Stimulated activated CD4-positive, alpha-beta T cell treated with anti-CD3 and anti-CD28 coated beads, Interleukin-12 subunit alpha, Interleukin-12 subunit beta, amount 100 ng/mL, for 48 hours (primary cell): ENCODE measurements around the gene CADM2.
"Not testable (repeated sequence)": the region's sequence is repeated elsewhere in the genome, so short reads cannot be mapped to it uniquely, and the experiment has no call there.

Experiments
- DNase-seq, 3 donors: peaks; one replicate each; pipeline ENCODE4 v3.0.0-alpha.2; 2020; ENCODE audit warnings: low read depth in 2 of 3, low spot score in 1 of 3

CADM2 gene

DNA sequence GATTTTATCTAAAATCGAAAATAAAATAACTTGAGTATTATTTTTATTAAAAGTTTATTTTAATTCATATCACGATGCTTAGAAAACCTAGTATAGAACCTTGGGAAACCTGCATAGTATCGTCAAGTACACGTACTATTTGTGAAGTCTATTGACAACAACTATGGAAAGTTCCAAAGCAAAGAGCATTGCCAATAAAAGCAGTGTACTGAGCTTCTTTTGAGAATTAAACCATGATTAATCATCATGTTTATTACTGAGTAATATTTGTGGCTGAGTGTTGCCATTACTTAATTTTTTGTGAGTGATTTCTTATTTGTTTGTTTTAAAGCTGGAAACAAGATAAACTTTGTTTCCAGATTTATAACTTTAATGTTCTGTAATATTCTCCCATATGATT is 674.1 kb downstream of the CADM2 start:
- no peak for DNase-seq

DNA sequence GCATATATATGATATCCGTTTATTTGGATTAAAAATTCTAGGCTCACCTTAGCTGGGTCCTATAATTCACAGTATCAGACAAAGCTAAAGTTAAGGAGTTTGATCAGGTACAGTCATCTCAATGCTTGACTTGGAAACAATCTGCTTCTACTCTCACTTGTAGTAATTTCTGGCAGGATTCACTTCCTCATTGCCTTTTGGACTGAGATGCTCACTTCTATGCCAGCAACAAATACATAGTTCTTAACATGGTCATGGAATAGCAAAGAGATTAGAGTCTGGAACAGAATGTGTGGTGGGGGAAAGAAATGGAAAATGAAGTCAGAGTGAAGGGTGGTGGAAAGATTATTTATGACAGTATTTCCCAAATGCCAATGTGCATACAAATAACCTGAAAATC is 693.6 kb downstream of the CADM2 start:
- DNase-seq = no peak

DNA sequence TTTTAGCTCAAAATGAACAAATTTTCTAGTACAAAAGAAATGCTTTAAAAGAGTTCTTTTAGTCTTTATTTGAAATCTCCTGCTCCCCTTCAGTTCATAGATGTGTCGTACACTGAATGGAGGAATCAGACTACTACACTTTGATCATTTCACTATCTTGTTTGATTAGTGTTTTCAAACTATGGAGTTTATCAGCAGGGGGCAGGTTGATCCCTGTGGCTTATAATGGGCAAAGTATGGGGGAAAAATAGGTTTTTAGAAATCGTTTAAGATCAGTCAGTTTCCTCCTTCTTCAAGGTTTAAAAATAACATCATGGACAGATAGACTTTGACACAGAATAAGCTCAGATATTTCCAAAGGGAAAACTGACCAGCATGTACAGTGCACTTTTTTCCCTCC is 701.7 kb downstream of the CADM2 start:
- no peak for DNase-seq

DNA sequence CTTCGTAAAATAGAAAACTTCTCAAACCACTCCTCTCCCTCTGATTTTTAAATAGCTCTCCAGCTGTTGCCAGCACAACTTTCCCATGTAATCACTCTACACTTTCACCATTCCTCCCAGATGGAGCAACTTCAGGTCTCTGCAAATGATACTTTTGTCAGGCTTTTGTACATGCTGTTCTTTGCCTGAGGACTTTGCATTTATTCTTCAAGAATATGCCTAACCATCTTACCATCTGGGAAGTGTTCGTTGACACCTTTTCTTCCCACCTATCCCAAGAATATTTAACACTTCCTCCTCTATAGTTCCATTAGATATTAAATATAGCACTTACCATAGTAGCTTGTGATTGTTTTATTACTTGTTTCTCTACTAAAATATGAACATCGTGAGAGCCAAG is 703.7 kb downstream of the CADM2 start:
- DNase-seq = no peak

DNA sequence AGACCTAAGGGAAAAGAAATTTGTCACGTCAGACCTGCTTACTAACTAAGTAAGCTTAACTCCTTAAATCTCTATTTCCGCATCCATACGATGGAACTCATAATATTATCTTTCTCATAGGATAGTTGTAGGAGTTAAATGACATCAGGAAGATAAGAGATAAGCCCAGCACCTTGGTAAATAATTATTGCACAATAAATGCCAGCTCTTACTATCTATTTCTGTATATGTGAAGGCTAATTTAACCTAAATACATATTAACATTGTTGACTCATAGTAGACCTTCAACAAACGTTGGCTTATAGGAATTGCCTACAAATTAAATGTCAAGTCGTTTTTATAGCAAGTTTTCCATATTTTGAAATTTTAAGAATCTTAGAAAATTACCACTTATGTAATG is 709.0 kb downstream of the CADM2 start:
- no peak for DNase-seq

DNA sequence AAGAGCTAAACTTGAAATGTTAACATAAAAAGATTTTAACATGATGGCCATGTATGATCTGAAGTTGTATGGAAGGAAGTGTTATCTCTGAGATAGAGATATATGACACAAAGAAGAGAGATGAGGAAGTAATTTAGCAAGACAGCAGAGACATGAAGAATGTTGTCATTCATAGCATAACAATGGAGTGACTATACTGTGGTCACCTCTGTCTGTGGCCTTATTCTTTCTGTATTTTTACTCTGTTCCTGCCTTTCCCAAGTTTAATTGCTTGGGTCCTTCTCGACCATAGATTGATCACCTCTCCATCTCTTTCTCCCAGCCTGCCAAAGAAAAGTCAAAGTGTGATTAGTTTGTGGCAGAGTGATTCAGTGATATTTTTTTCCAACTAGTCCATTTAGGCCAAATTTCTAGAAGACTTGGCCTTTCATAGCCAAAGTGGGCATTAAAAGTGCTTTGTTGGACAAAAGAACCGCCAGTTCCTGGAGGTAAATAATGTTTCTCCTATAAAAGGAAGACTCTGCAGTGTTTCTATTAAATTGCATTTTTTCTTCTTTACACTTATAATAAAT is 711.9 kb downstream of the CADM2 start:
- no peak for DNase-seq

DNA sequence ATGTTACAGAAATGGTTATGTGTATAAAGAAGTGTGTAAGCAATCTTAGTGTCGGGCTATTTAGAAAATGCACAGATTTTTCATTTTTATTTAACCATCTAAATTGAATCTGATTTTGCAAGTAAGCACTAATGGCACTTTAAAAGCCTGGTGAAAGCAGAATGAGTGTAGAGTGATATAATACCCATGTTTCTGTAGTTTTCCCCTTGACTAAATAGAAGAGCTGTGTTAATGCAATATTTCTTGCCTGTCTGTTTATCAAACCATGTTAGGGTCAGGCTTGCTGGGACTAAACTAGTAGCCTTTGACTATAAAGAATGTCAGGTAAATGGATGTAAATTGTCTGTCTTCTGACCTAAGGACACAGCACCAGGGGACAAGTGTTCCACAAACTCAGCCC is 714.0 kb downstream of the CADM2 start:
- DNase-seq = no peak

DNA sequence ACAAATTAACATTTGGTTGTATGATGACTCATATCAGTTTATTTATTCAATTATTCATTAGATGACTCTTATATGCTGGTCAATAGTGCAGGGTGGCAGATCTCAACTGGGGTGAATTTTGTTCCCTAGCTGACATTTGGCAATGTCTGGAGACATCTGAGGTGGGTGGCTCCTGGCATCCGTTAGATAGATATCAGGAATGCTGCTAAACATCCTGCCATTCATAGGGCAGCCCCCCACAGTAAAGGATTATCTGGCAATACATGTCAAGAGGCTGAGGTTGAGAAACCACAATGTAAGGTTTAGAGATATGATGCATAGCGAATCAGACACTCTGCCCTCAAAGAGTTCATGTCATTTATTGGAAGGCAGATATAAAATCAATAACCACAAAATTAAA is 719.9 kb downstream of the CADM2 start:
- DNase-seq = no peak

DNA sequence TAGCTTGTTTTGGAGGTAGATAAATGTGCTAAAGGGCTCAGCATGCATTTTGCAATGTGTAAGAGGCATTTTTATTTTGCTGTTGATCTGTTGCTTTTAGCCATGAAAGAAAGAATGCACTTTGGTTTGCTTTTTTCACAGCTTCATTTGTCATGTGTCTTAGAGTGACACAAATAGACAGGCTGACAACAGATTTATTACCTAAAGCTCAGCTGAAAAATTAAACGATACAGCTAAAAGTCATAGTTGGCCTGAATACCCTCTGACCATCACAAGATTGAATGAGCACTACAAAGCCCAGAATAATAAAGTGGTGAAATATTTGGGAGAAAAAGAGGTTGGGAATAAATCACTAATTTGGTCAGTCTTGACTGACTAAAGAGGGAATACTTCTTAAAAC is 723.1 kb downstream of the CADM2 start:
- no peak for DNase-seq

DNA sequence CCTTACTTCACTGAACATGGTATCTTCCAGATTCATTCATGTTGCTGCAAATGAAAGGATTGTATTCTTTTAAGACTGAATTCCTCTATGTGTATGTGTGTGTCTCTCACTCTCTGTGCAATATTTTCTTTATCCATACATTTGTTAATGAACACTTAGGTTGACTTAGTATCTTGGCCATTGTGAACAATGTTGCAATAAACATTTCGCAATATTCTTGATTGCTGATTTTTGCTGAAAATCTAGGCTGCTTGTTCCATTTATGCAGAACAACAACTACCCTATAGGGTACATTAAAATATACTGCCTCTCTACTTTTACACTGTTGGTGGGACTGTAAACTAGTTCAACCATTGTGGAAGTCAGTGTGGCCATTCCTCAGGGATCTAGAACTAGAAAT is 732.4 kb downstream of the CADM2 start:
- DNase-seq = no peak

DNA sequence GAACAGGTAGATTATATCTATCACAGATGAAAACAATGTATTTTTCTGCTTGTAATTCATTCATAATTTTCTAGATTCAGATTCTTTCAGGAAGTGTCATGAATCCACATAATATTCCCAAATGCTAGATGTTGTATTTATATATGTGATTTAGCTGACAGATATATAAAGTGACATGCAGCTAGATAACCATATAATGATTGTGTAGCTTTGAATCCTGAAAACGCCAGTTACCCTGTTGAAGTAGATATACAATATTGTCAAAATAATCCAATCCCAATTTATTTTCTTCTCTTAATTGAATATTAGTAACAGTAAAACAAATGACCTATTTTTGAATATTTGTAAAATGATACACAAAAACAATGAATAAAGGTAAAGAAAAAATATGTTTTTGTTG is 738.4 kb downstream of the CADM2 start:
- DNase-seq = no peak

DNA sequence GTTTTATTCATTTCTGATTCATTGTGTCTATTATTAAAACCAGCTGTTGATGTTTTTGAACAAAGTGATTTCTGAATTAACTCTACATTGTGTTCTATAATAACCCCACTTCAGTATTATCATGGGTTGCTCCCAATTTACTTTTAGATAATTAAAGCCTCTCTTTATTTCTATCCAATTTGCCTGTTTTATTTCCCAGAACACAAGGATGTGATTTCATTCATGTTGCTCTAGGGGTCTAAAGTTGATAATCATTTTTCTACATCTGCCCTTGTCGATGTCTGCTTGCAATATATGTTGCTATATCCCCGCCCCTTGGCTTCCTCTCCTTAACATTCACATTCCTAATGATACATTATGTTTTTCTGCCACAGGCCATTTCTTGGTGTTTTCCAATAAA is 747.3 kb downstream of the CADM2 start:
- DNase-seq = no peak

DNA sequence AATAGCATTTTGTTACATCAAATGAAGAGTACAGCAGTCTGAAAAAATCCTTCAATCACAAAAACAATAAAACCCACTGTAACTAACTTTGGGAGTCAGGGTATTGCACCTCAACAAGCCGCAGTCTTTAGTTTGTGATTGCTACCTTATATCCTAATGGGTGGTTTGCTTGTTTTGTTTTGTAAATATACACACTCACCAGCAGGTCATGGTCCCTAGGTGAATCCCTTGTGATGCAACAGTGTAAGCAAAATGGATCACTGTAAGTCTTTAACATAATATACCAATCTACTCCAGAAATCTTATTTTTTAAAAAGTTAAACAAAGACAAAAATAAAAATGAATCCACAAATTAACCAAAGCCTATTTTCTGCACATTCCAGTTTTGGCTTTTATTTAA is 749.5 kb downstream of the CADM2 start:
- not testable (repeated sequence) for DNase-seq

DNA sequence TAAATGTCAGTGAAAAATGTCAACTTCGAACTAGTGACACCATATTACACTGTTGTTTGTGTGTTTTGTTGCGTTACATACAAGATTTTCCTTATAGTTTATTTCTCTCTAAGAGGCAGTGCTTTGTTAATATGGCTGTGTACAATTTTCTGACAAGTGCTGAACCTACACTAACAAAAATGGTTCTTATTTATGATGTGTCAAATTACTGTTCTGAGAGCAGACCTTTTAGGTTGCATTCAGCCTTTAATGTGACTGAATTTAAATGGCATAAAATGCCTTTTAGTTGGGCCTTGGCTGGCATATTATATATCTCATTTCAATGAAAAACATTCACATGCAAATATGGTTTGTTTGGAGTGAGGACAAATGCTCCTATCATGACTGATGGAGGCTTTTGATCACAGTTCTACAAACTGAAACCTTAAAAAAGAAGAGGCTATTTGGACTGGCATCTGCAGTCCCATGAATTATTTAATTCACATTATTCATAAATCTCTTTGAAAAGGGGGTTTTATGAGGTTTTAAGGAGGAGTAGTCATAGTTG is 750.6 kb downstream of the CADM2 start:
- DNase-seq = no peak

DNA sequence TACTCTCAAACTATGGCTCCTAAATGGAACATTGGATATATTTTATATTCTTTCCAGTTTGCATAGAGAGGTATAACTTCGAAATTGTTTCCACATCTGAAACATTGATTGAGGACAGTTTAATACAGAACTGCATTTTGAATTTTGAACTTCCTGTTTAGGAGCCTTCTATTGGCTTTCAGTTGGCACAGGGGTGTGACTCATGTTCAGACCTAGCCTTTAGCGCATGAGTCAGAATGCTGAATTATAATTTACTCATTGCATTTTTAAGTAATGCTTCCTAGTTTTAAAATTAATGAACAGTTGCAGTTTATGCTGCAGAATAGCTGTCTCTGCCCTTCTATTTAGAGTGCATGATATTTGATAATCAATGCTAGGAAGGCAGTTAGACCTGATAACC is 751.7 kb downstream of the CADM2 start:
- DNase-seq = no peak

DNA sequence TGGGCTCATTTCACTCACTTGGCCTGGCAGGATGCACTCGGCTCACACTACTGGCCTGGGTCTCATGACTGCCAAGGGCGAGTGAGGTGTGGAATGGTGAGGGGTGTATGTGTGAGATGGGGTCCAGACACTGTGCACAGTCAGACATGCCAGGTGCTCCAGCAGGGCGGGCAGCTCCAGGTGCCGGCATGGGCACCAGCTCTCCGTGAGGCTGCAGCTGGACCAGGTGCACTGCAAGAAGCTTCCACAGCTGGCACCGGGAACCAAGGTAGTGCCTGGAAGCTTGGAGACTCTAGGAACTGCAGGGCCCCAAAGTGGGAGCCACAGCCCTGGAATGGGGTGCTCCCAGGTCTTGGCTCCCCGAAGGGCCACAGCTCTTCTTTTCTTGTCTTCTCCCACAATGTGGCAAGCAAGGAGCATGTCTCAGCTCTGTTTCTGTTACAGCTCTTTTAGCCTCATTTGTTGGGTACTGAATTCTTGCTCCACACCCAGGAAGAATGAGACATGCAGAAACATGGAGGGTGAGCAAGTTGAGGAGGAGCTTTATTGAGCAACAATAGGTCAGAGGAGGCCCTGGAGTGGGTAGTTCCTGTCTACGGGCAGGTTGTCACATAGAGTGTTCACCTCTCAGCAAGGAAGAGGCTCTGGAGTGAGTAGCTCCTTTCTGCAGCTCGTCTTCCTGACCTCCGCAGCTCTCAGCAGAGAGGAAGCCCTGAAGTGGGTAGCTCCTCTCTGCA is 762.8 kb downstream of the CADM2 start:
- no peak for DNase-seq

DNA sequence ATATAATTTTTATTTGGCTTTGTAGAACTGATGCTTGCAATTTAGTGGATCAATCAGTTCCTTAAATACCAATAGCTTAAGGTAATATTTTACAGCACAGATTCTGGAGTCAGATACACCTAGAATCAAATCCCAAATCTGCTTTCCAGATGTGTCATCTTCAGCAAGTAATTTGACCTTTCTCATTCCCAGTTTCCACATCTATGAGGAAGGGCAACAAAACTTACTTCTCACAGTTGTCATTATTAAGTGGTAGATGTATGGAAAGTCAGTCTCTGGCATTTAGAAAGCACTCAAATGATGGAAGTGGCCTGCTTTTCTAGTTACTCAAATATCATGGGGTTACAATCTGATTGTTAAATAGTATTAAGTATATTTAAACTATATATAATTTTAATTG is 767.0 kb downstream of the CADM2 start:
- no peak for DNase-seq

DNA sequence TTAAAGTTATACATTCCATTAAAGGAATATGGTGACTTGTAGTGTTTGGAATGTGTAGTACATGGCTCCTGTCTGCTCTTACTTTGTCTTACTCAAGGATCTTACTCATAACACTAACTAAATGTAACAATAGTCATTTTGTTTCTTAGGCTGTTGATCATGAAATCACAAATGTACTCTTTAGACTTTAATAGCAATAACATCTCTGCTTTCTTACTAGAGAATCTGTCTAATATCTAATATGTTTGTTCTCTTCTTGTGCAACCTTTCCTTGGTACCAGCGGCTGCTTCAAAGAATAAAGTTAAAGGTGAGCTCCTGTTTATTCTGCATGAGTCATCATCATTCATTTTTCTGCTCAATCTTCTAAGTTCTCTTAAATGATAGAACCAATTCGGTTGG is 767.5 kb downstream of the CADM2 start:
- DNase-seq = no peak

DNA sequence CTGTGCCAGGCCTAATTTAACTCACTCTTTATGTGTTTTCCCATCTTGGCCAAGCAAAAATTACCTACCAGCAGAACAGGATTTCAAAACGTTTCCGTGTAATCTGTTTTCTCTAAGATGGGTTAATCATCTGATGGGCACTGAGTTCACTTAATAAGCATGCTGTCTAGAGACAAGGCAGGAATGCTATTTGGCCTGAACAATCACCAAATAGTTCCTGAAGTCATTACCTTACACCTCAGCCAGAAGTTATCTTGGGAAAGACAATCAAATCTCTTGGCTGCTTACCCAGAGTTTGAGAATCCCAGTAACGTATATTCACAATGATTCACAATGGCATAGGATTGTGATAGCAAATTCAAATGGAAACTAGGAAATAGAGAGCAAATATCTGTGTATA is 779.1 kb downstream of the CADM2 start:
- no peak for DNase-seq

DNA sequence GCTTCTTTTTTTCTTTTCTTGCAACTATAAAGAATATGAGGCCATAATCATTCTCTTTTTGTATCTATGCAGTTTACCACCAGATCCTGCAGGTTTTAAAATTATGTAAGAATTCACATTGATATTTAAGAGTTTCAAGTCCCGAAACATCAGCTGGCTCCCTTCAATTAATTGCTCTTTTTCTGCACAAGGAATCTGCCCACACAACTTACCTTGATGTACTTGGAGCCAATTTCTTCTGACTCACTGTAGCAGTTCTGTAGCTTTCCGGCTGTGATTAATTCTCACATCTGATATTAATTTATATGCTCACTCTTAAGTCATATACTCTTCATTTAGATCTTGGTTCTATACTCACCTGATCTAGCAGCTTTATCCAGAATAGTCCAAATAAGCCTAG is 781.8 kb downstream of the CADM2 start:
- no peak for DNase-seq

DNA sequence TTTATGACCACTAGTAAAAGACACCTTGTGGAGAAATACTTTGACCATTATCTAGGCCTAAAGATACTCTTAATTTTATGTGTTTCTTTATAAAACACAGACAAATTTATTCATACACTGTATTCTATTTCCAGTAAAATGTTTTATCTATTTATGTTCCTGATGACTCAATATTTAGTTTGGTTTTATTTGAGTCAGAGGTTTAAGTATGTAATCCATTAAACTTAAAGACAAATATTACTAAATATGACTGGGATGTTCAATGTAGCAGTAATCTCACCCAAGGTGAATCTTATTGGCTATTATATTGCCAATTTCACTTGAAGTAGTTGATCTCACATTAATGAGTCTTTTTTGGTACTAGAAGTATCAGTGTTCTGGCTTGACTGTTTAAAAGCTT is 799.7 kb downstream of the CADM2 start:
- no peak for DNase-seq

DNA sequence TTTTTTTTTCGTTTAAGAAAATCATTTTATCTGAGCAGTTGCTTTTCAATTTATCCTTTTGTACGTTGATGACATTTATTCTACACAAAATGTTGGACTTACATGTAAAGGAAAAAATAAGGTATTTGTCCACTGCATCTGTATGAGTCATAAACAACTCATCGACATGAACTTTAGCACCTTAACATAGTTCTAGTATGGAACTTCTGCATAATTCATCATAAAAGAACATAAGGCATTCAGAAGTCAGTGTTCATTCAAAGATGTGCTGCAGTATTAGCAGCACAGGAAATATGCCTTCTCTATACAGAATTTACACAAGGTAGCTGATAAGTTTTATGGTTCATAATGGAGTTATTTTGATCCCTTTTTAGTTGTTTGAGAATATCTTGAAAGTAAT is 801.6 kb downstream of the CADM2 start:
- DNase-seq = no peak

DNA sequence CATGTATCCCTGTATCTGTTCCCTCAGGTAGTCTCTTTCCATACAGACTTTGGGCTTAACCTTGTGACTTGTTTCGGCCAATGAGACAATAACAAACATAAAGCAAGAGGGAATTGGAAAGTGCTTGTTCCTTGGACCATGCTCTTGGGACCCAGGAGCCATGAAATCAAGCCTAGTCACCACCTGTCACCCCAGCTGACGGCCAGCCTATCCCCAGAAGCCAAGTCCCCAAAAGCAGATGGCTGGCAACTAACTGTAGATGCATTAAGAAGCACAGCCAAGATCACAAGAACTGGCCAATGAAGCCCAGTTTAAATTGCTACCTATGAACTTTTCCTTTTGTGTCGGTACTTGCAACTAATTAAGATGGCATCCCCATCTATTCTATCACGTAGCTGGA is 822.0 kb downstream of the CADM2 start:
- DNase-seq = no peak
